H1 (cell line): Measurements from ENCODE around the gene RAB29. TPM values are rescaled to one million over a fixed set of nuclear protein-coding genes. Genes with fewer than 3 reads are reported as not detected.

Source experiments
- CTCF ChIA-PET: fragments of 300-600 bp; sonication (Branson Sonifier 250); formaldehyde crosslinking; loops from one replicate; lab custom pipeline; 2021; ENCODE audit not compliant: partially characterized antibody; lab: Charles Lee
- POLR2A ChIA-PET: fragments of 300-600 bp; sonication (Branson Sonifier 250); formaldehyde crosslinking; loops from one replicate; lab custom pipeline; 2021; ENCODE audit warnings: inconsistent platforms; ENCODE audit not compliant: partially characterized antibody; lab: Charles Lee
- DNase-seq, 2 experiments: peaks; one replicate each; pipeline versions ENCODE4 v3.0.0 to v3.0.0-alpha.2; 2010 to 2022; ENCODE audit warnings: low spot score in 2 of 2, low read depth in 1 of 2, mixed read lengths in 1 of 2
- FAIRE-seq: peaks from 2 replicates; lab custom pipeline; 2011; peaks lifted over from hg19 to GRCh38; lab: Jason Lieb, UNC
- H2AFZ ChIP-seq: 2 replicates; pipeline ENCODE4 v1.8.1; 2012; ENCODE audit warnings: low read length, inconsistent platforms
- H2AK5ac ChIP-seq: 2 replicates; pipeline ENCODE4 v1.6.1; 2013; ENCODE audit warnings: low read depth, low read length
- H2BK120ac ChIP-seq: replicated peaks from 2 replicates; pipeline ENCODE3; 2013; ENCODE audit warnings: low read depth, low read length, inconsistent platforms
- H2BK12ac ChIP-seq: 2 replicates; pipeline ENCODE4 v1.6.1; 2013; ENCODE audit warnings: low read depth, low read length
- H2BK15ac ChIP-seq: 2 replicates; pipeline ENCODE4 v1.6.1; 2013; ENCODE audit warnings: low read length
- H2BK20ac ChIP-seq: 2 replicates; pipeline ENCODE4 v1.6.1; 2013; ENCODE audit warnings: low read length
- H2BK5ac ChIP-seq: 2 replicates; pipeline ENCODE4 v1.6.1; 2013; ENCODE audit warnings: low read depth, low read length
- H3K14ac ChIP-seq: 2 replicates; pipeline ENCODE4 v1.6.1; 2013; ENCODE audit warnings: inconsistent platforms; ENCODE audit not compliant: insufficient read length
- H3K18ac ChIP-seq: 2 replicates; pipeline ENCODE4 v1.6.1; 2013; ENCODE audit warnings: low read length; ENCODE audit errors: extremely low read depth
- H3K23ac ChIP-seq: 2 replicates; pipeline ENCODE4 v1.6.1; 2013; ENCODE audit warnings: inconsistent platforms; ENCODE audit not compliant: insufficient read length
- H3K23me2 ChIP-seq: 2 replicates; pipeline ENCODE4 v1.6.1; 2013; ENCODE audit warnings: low read depth, low read length
- H3K27ac ChIP-seq: 2 replicates; pipeline ENCODE4 v1.6.1; 2011; ENCODE audit warnings: low read depth, low read length, inconsistent platforms
- H3K27me3 ChIP-seq, 4 experiments: replicated peaks in 1 of 4; 1 replicate in 1 of 4; 2 replicates in 3 of 4; pipeline versions ENCODE4 v1.6.1 to v1.8.1; 2011 to 2013; ENCODE audit warnings: low read length in 3 of 4, mild to moderate bottlenecking in 3 of 4, inconsistent platforms in 2 of 4, mixed read lengths in 2 of 4, moderate library complexity in 1 of 4; ENCODE audit not compliant: control insufficient read depth in 3 of 4, insufficient read depth in 3 of 4; ENCODE audit errors: extremely low read depth in 1 of 4
- H3K36me3 ChIP-seq, 4 experiments: 2 replicates each; pipeline versions ENCODE4 v1.6.1 to v1.8.1; 2011 to 2013; ENCODE audit warnings: mild to moderate bottlenecking in 4 of 4, low read length in 3 of 4, moderate library complexity in 2 of 4, control low read depth in 1 of 4, inconsistent platforms in 1 of 4; ENCODE audit not compliant: insufficient read depth in 4 of 4, control insufficient read depth in 2 of 4
- H3K4ac ChIP-seq: replicated peaks from 2 replicates; pipeline ENCODE3; 2013; ENCODE audit warnings: low read length, low read depth, mixed read lengths, inconsistent platforms; ENCODE audit not compliant: insufficient read length
- H3K4me1 ChIP-seq, 4 experiments: replicated peaks in 1 of 4; 1 replicate in 1 of 4; 2 replicates in 3 of 4; pipeline versions ENCODE4 v1.6.1 to v1.8.1; 2011 to 2013; ENCODE audit warnings: low read length in 3 of 4, inconsistent platforms in 2 of 4, mixed read lengths in 1 of 4; ENCODE audit not compliant: insufficient read depth in 4 of 4, control insufficient read depth in 3 of 4
- H3K4me2 ChIP-seq, 2 experiments: 2 replicates each; pipeline versions ENCODE4 v1.6.1 to v1.8.1; 2011 to 2013; ENCODE audit warnings: low read depth in 2 of 2, low read length in 2 of 2, control low read depth in 1 of 2, inconsistent platforms in 1 of 2, mild to moderate bottlenecking in 1 of 2; ENCODE audit not compliant: insufficient read depth in 1 of 2
- H3K4me3 ChIP-seq, 4 experiments: fragments of 200-600, 300-600 bp in 1 of 4; sonication (generic), shearing (Covaris generic), sonication (Bioruptor Twin) in 1 of 4; 2 replicates each; pipeline versions ENCODE4 v1.5.1 to v1.8.1; 2011 to 2016; ENCODE audit warnings: low read length in 4 of 4, low read depth in 3 of 4, control low read depth in 2 of 4, inconsistent platforms in 2 of 4, mild to moderate bottlenecking in 2 of 4, mixed read lengths in 1 of 4, moderate library complexity in 1 of 4; ENCODE audit not compliant: insufficient read depth in 2 of 4; ENCODE audit errors: extremely low read depth in 1 of 4
- H3K56ac ChIP-seq: replicated peaks from 2 replicates; pipeline ENCODE3; 2013; ENCODE audit warnings: low read depth, mild to moderate bottlenecking, mixed read lengths, low read length, inconsistent platforms; ENCODE audit not compliant: insufficient read length
- H3K79me1 ChIP-seq: 2 replicates; pipeline ENCODE4 v1.6.1; 2013; ENCODE audit warnings: low read depth, low read length, control low read depth
- H3K79me2 ChIP-seq, 2 experiments: 2 replicates each; pipeline versions ENCODE4 v1.6.1 to v1.8.1; 2012 to 2013; ENCODE audit warnings: low read length in 2 of 2, mild to moderate bottlenecking in 2 of 2, inconsistent platforms in 1 of 2; ENCODE audit not compliant: insufficient read depth in 2 of 2, control insufficient read depth in 1 of 2
- H3K9ac ChIP-seq, 4 experiments: replicated peaks in 1 of 4; 1 replicate in 1 of 4; 2 replicates in 3 of 4; pipeline versions ENCODE4 v1.6.1 to v1.8.1; 2011 to 2013; ENCODE audit warnings: low read depth in 3 of 4, low read length in 3 of 4, control low read depth in 2 of 4, mild to moderate bottlenecking in 2 of 4, moderate library complexity in 2 of 4, inconsistent platforms in 1 of 4; ENCODE audit errors: extremely low read depth in 1 of 4
- H3K9me3 ChIP-seq, 2 experiments: 2 replicates each; pipeline versions ENCODE4 v1.6.1 to v1.8.1; 2012 to 2013; ENCODE audit warnings: mild to moderate bottlenecking in 2 of 2, moderate library complexity in 2 of 2, control low read depth in 1 of 2, inconsistent platforms in 1 of 2, low read depth in 1 of 2, low read length in 1 of 2, mixed read lengths in 1 of 2; ENCODE audit not compliant: insufficient read depth in 2 of 2
- H4K20me1 ChIP-seq, 2 experiments: replicated peaks in 1 of 2; 2 replicates each; pipeline versions ENCODE3 to v1.8.1; 2011 to 2013; ENCODE audit warnings: inconsistent platforms in 2 of 2, low read length in 2 of 2, mild to moderate bottlenecking in 1 of 2; ENCODE audit not compliant: insufficient read depth in 2 of 2, control insufficient read depth in 1 of 2
- H4K5ac ChIP-seq: 2 replicates; pipeline ENCODE4 v1.6.1; 2013; ENCODE audit warnings: low read length, low read depth, mixed read lengths, inconsistent platforms; ENCODE audit not compliant: insufficient read length
- H4K8ac ChIP-seq: 2 replicates; pipeline ENCODE4 v1.8.0; 2013; ENCODE audit warnings: mild to moderate bottlenecking, moderate library complexity, low read length, inconsistent platforms; ENCODE audit not compliant: insufficient read depth; ENCODE audit errors: extremely low read depth
- H4K91ac ChIP-seq: replicated peaks from 2 replicates; pipeline ENCODE3; 2013; ENCODE audit warnings: low read length, mixed read lengths, inconsistent platforms; ENCODE audit not compliant: insufficient read length
- BRCA1 ChIP-seq: IDR thresholded peaks from 2 replicates; pipeline ENCODE4 v1.6.1; 2012; ENCODE audit warnings: low read depth, low read length, improper control_type of control experiment
- CBX5 ChIP-seq: fragments of 300-800, 300-1000 bp; sonication (generic); IDR thresholded peaks from 2 replicates; pipeline ENCODE4 v1.7.1; 2016; ENCODE audit warnings: antibody characterized with exemption, low read length, low read depth
- CHD1 ChIP-seq: IDR thresholded peaks from 2 replicates; pipeline ENCODE4 v1.6.1; 2012; ENCODE audit warnings: low read depth, low read length, improper control_type of control experiment
- EZH2 ChIP-seq: fragments of 200-600 bp; sonication (generic); IDR thresholded peaks from 2 replicates; pipeline ENCODE4 v1.7.1; 2012; ENCODE audit warnings: low read depth, mild to moderate bottlenecking, moderate library complexity, low read length, inconsistent platforms; ENCODE audit not compliant: severe bottlenecking
- HDAC2 ChIP-seq, 2 experiments: fragments of 300-600 bp in 1 of 2; sonication (generic) in 1 of 2; IDR thresholded peaks; 2 replicates each; pipeline ENCODE4 v1.6.1; 2011 to 2012; ENCODE audit warnings: low read depth in 2 of 2, low read length in 2 of 2, mild to moderate bottlenecking in 2 of 2, moderate library complexity in 2 of 2, borderline replicate concordance in 1 of 2, inconsistent platforms in 1 of 2
- MAFK ChIP-seq: IDR thresholded peaks from 2 replicates; pipeline ENCODE4 v1.6.1; 2012; ENCODE audit warnings: low read depth, mild to moderate bottlenecking, improper control_type of control experiment, low read length
- SAP30 ChIP-seq: fragments of 300-600 bp; sonication (generic); IDR thresholded peaks from 2 replicates; pipeline ENCODE4 v1.7.1; 2012; ENCODE audit warnings: low read length, moderate library complexity, mild to moderate bottlenecking, inconsistent platforms; ENCODE audit not compliant: insufficient read depth, insufficient replicate concordance
- SIX5 ChIP-seq: IDR thresholded peaks from 2 replicates; pipeline ENCODE4 v1.6.1; 2011; ENCODE audit warnings: mild to moderate bottlenecking, low read depth, low read length
- SP4 ChIP-seq: IDR thresholded peaks from 2 replicates; pipeline ENCODE4 v1.6.1; 2012; ENCODE audit warnings: low read length, inconsistent platforms
- SUZ12 ChIP-seq: fragments of 200-600 bp; sonication (generic); IDR thresholded peaks from 2 replicates; pipeline ENCODE4 v1.6.1; 2012; ENCODE audit warnings: mild to moderate bottlenecking, inconsistent platforms, low read length, moderate library complexity, mixed read lengths
- TAF1 ChIP-seq: IDR thresholded peaks from 2 replicates; pipeline ENCODE4 v1.6.1; 2011; ENCODE audit warnings: mild to moderate bottlenecking, low read depth, low read length
- TBP ChIP-seq: IDR thresholded peaks from 2 replicates; pipeline ENCODE4 v1.6.1; 2011; ENCODE audit warnings: low read depth, low read length, improper control_type of control experiment
- WGBS, 2 experiments: shearing (Covaris generic) in 1 of 2; methylation state at CpG; one replicate each; pipeline versions ENCODE4 v1.1.6 to v1.1.7; 2013 to 2015; ENCODE audit warnings: low lambda C conversion rate in 2 of 2, mixed read lengths in 2 of 2, inconsistent platforms in 1 of 2, low coverage in 1 of 2, missing lambda C conversion rate in 1 of 2; ENCODE audit not compliant: insufficient replicate concordance in 2 of 2, insufficient coverage in 1 of 2, insufficient read length in 1 of 2; ENCODE audit errors: extremely low coverage in 1 of 2, missing lambda C conversion rate in 1 of 2; 5-methylcytosine and 5-hydroxymethylcytosine counted together
- polyA plus RNA-seq, 7 experiments: library from polyadenylated mRNA; depleted of rRNA in 3 of 7; stranded (reverse) in 5 of 7; unstranded in 2 of 7; fragments of >200 nt in 5 of 7; fragments of 200-250 nt in 2 of 7; gene quantifications; 1 replicate in 5 of 7; 2 replicates in 1 of 7; 4 replicates in 1 of 7; pipeline versions ENCODE4 v1.2.1 to v1.2.3, GENCODE V29; 2011 to 2013; ENCODE audit warnings: missing spikeins in 2 of 7, mixed read lengths in 2 of 7
- total RNA-seq: library from RNA; stranded (reverse); fragmentation: NEBNext Ultra II Directional; extraction: Animal tissue kit (Norgen Biotek cat#: 25700); gene quantifications from 2 replicates; pipeline ENCODE4 v1.2.1, GENCODE V29; 2021
- TF ChIP-seq, protein P1 (sequence below): IDR thresholded peaks from 2 replicates; pipeline ENCODE4 v1.6.1; 2012; ENCODE audit warnings: inconsistent platforms

The RAB29 gene
- total and polyA plus RNA-seq, 2 of the 8 experiments (the other 6 are each of a cell fraction or from before 2014, with no cell fraction given), result 10.1 to 17.3 TPM

DNA sequence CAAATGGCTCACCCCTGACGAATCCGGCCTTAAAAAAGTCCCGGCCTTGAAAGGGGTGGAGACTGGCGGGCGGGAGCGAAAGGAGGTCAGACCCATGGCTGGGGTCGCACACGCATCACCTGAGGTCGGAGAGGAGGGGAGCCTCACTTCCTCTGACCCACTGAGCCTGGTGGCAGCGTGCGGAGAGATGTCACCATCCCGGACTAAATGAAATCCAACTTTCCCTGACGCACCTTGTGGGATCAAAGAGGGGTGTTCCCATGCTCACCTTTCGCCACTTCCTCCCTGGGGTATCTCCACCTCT is 38.4 kb upstream of the RAB29 start:
- Histone ChIP-seq H3K79me1 (peaks cover 9% of the 10 kb centered on the region), H4K91ac (no peak overlapping the region), H4K8ac (peak overlapping the region; percentile 57), H3K23ac (no peak overlapping the region), H3K56ac (no peak overlapping the region), H3K4me2 (peak overlapping the region; percentile 96 to 97), H3K23me2 (peaks cover 6% of the 10 kb centered on the region; the same call in 1 of the 2 replicates), H3K36me3 (peaks cover 7% of the 10 kb centered on the region in 4 experiments; a peak in 5 of 8 replicates), H2BK15ac (no peak overlapping the region), H2BK20ac (no peak overlapping the region), H3K27me3 (peaks cover 0 to 3% (median 0%) of the 10 kb centered on the region in 4 experiments; a peak in 2 of 7 replicates), H2BK5ac (peak overlapping the region; percentile 87; the same call in 1 of the 2 replicates), H3K4ac (no peak overlapping the region), H2BK12ac (peak overlapping the region; percentile 50), H3K9me3 (no peaks in the 10 kb centered on the region), H2AK5ac (no peak overlapping the region), H2BK120ac (no peak overlapping the region), H3K27ac (0 out of 2 replicates have a peak overlapping the region, but pooled peaks have one; percentile 3), H3K18ac (peak overlapping the region; percentile 3; the same call in 1 of the 2 replicates), H3K4me3 (peak overlapping the region; percentile 49 to 94 (median 64)), H3K14ac (no peak overlapping the region), H2AFZ (peak overlapping the region; percentile 58), H3K9ac (peak overlapping the region in 3 of 4 experiments; percentile 72 to 80 (median 75); a peak in 6 of 7 replicates), H3K4me1 (peaks cover 2 to 7% (median 6%) of the 10 kb centered on the region in 4 experiments; a peak in 5 of 7 replicates), H4K20me1 (peaks cover 0 to 8% of the 10 kb centered on the region in 2 experiments), H4K5ac (no peak overlapping the region), H3K79me2 (peaks cover 0 to 33% of the 10 kb centered on the region in 2 experiments; a peak in 2 of 4 replicates)
- POLR2A ChIA-PET, result interaction anchor here (0.6 to 5.0 kb wide), 3 partner anchors 13 to 33 kb away, joined by 3 to 21 read pairs (median 4); no protein-coding TSS in a partner anchor
- CTCF ChIA-PET, result interaction anchor here (0.6 to 5.0 kb wide), 3 partner anchors 13 to 93 kb away, joined by 3 to 20 read pairs (median 5); no protein-coding TSS in a partner anchor
- whole genome bisulfite sequencing, 2 experiments, result 3% methylated on average over 14 of the region's 14 CpGs; no CpG with 5 or more reads in 1 of the 2 experiments
- FAIRE-seq (no peak), DNase-seq (no peak)
- TF ChIP-seq SAP30 (peak; percentile 78), TBP (peak; percentile 67; the same call in 1 of the 2 replicates), BRCA1 (no peak), HDAC2 (IDR thresholded peaks at IDR 0.05; ENCODE audit: borderline replicate concordance in 1 of 2, low read depth in 2 of 2, low read length in 2 of 2) (peak in 1 of 2 experiments; percentile 22; a peak in 1 of 4 replicates), CHD1 (no peak), SIX5 (no peak), SP4 (no peak), MAFK (no peak), CBX5 (no peak), EZH2 (no peak), TAF1 (no peak), SUZ12 (no peak)
- TF ChIP-seq, protein P1, sequence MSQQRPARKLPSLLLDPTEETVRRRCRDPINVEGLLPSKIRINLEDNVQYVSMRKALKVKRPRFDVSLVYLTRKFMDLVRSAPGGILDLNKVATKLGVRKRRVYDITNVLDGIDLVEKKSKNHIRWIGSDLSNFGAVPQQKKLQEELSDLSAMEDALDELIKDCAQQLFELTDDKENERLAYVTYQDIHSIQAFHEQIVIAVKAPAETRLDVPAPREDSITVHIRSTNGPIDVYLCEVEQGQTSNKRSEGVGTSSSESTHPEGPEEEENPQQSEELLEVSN, result no peak
